Muscle layer of colon (tissue), 2 donors: ENCODE results near the gene SPATS2L.

Experiments used
- H3K27ac ChIP-seq: one replicate; pipeline ENCODE4 v1.7.0; 2013; ENCODE audit warnings: low read depth, mild to moderate bottlenecking, low read length, moderate library complexity
- H3K27me3 ChIP-seq, 2 donors: one replicate each; pipeline ENCODE4 v1.7.0; 2013; ENCODE audit warnings: low read length in 2 of 2, mild to moderate bottlenecking in 2 of 2; ENCODE audit not compliant: insufficient read depth in 2 of 2, control insufficient read depth in 1 of 2
- H3K36me3 ChIP-seq: one replicate; pipeline ENCODE4 v1.7.0; 2013; ENCODE audit warnings: mild to moderate bottlenecking, low read length; ENCODE audit not compliant: insufficient read depth
- H3K4me1 ChIP-seq: one replicate; pipeline ENCODE4 v1.7.0; 2013; ENCODE audit warnings: mild to moderate bottlenecking, low read length; ENCODE audit not compliant: insufficient read depth
- H3K4me3 ChIP-seq, 2 donors: one replicate each; pipeline ENCODE4 v1.7.0; 2013; ENCODE audit warnings: low read length in 2 of 2, low read depth in 1 of 2, mild to moderate bottlenecking in 1 of 2, moderate library complexity in 1 of 2
- H3K9ac ChIP-seq: one replicate; pipeline ENCODE4 v1.7.0; 2013; ENCODE audit warnings: low read length
- H3K9me3 ChIP-seq: one replicate; pipeline ENCODE4 v1.7.0; 2013; ENCODE audit warnings: mild to moderate bottlenecking, low read length
- donor health status: abdominal sarcoma.
- donor health status: Adenocarcinoma of cecum.

Gene SPATS2L

GRCh38 chr2:200509235-200509611 is 202.7 kb downstream of the SPATS2L start:
- Histone ChIP-seq H3K27ac (peak overlapping the region; percentile 85), H3K27me3 (no peaks in the 10 kb centered on the region), H3K9ac (peak overlapping the region; percentile 76), H3K9me3 (no peaks in the 10 kb centered on the region), H3K36me3 (peaks cover 12% of the 10 kb centered on the region), H3K4me3 (peak overlapping the region; percentile 78 to 87), H3K4me1 (peaks cover 18% of the 10 kb centered on the region)

- Histone ChIP-seq H3K4me1 (peaks cover 18% of the 10 kb centered on the region), H3K27me3 (no peaks in the 10 kb centered on the region), H3K9ac (peak within 1 kb of the TSS; percentile 76), H3K27ac (peak within 1 kb of the TSS; percentile 85), H3K4me3 (peak within 1 kb of the TSS; percentile 78 to 87), H3K9me3 (no peaks in the 10 kb centered on the region), H3K36me3 (peaks cover 9% of the 10 kb centered on the region)
Measured at GRCh38 chr2:200509612-200510433, 203.3 kb downstream of the SPATS2L start, which contains the start of gene KCTD18. Gene KCTD18, minus strand, starts transcription at chr2:200510068. Its CDS starts 3,052 bp downstream, at chr2:200507016.

GRCh38 chr2:200515155-200515554 is 208.7 kb downstream of the SPATS2L start:
- Histone ChIP-seq H3K4me3 (no peak overlapping the region), H3K36me3 (no peaks in the 10 kb centered on the region), H3K9me3 (no peaks in the 10 kb centered on the region), H3K4me1 (peaks cover 7% of the 10 kb centered on the region), H3K27me3 (no peaks in the 10 kb centered on the region), H3K27ac (no peak overlapping the region), H3K9ac (no peak overlapping the region)

- Histone ChIP-seq H3K9me3 (no peaks in the 10 kb centered on the region), H3K4me1 (peaks cover 6% of the 10 kb centered on the region), H3K36me3 (no peaks in the 10 kb centered on the region), H3K9ac (no peak overlapping the region), H3K27ac (no peak overlapping the region), H3K4me3 (no peak overlapping the region), H3K27me3 (no peaks in the 10 kb centered on the region)
Measured at GRCh38 chr2:200523158-200523557, 216.7 kb downstream of the SPATS2L start.

DNA sequence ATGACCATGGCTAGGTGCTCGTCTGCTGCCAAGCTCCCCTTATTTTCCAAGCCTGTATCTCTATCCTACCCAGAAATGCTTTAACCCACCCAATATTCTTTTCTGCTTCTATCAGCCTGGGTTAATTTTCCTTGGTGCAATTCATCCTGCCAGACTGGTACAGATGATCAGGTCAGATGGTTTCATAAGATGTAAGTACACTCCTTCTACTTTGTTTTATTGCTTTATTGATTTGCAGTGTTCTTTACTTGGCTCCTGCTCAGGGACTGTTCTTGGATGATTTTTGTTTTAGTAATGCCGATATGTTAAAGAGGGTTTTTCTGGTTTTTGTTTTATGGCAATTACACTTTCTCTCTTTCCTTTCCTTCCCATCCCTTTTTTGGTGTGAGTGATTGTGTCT is 217.1 kb downstream of the SPATS2L start:
- no peak overlapping the region for H3K9ac ChIP-seq
- no peaks in the 10 kb centered on the region for H3K27me3 ChIP-seq
- no peaks in the 10 kb centered on the region for H3K9me3 ChIP-seq
- H3K4me1 ChIP-seq, result peaks cover 6% of the 10 kb centered on the region
- no peak overlapping the region for H3K27ac ChIP-seq
- no peak overlapping the region for H3K4me3 ChIP-seq
- H3K36me3 ChIP-seq, result no peaks in the 10 kb centered on the region

- Histone ChIP-seq H3K4me1 (peaks cover 6% of the 10 kb centered on the region), H3K9ac (no peak overlapping the region), H3K36me3 (no peaks in the 10 kb centered on the region), H3K9me3 (no peaks in the 10 kb centered on the region), H3K27ac (no peak overlapping the region), H3K4me3 (peak overlapping the region in 1 of 2 donors; percentile 85), H3K27me3 (no peaks in the 10 kb centered on the region)
Measured at GRCh38 chr2:200525066-200525465, 218.6 kb downstream of the SPATS2L start.

DNA sequence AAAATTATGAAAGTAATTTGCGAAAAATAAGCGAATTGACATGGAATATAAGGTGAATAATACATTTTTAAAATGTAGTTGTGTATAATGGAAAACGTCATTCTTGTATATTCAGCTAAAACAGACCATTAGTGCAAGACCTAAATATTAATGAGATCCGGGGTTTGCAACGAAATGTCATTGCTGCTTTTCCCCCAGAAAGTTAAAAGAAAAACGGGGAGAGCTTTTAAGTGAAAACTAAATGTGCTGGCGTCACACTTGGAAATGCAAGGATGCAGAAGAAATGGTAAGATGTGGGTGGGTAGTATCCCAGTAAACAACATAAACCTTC is 219.0 kb downstream of the SPATS2L start:
- no peaks in the 10 kb centered on the region for H3K36me3 ChIP-seq
- H3K4me1 ChIP-seq, result peaks cover 6% of the 10 kb centered on the region
- H3K4me3 ChIP-seq, result peak overlapping the region; percentile 78 to 85
- no peaks in the 10 kb centered on the region for H3K27me3 ChIP-seq
- peak overlapping the region; percentile 55 for H3K9ac ChIP-seq
- peak overlapping the region; percentile 64 for H3K27ac ChIP-seq
- no peaks in the 10 kb centered on the region for H3K9me3 ChIP-seq

DNA sequence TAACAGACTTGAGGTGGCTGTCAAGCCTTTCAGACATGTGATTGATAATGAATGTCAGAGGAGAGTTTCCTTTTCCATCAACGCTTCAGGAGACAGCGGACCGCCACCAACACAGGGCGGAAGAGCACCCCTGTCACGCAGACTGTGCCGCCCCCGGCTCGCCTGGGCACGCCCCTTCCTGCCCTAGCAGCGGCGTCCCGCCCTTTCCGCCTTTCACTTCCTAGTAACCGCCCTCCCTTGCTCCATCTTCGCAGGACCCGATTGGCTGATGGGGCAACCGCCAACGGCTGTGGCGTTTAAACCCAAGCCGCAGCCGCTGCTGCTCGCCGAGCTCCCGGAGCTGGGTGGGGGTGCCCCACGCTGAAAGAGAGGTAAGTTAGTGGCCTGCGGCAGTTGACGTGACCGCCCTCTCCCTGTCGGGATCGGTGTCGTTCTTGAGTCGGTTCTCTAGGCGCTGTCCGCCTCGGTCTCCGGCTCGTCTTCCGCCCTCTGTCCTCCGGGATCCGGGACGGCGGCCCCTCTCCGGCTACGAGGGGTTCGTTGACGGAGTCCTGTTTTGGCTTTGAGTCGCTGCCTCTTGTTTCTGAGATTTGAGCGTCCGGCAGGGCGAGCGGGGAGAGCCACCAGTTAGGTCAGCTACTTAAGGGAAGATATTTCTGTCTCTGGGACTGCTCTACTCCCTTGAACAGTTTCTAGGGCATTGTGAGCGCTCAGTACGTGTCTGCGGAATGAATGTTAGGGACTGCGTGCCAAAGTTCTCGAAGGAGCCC is 219.6 kb downstream of the SPATS2L start, which contains the start of gene SGO2:
SGO2 (plus strand) TSS at position 326 of the 770 bp plus-strand sequence. CDS start 6,769 bp downstream, outside the sequence.
- H3K4me1 ChIP-seq, result peaks cover 6% of the 10 kb centered on the region
- no peaks in the 10 kb centered on the region for H3K9me3 ChIP-seq
- peak within 1 kb of the TSS; percentile 64 for H3K27ac ChIP-seq
- peak within 1 kb of the TSS; percentile 78 to 85 for H3K4me3 ChIP-seq
- H3K27me3 ChIP-seq, result no peaks in the 10 kb centered on the region
- H3K9ac ChIP-seq, result peak within 1 kb of the TSS; percentile 55
- H3K36me3 ChIP-seq, result no peaks in the 10 kb centered on the region

- Histone ChIP-seq H3K9me3 (no peaks in the 10 kb centered on the region), H3K27me3 (no peaks in the 10 kb centered on the region), H3K4me1 (peaks cover 6% of the 10 kb centered on the region), H3K9ac (no peak overlapping the region), H3K36me3 (no peaks in the 10 kb centered on the region), H3K27ac (no peak overlapping the region), H3K4me3 (no peak overlapping the region)
Measured at GRCh38 chr2:200528228-200528627, 221.7 kb downstream of the SPATS2L start.
